ENCODE data around the gene ITPKC. TPM values are rescaled to one million over a fixed set of nuclear protein-coding genes. Genes with fewer than 3 reads are reported as not detected.

ITPKC gene
- total and polyA plus RNA-seq, 2 of the 13 experiments (the other 11 are each of a cell fraction or from before 2014, with no cell fraction given): 6.9 to 11.2 TPM

DNA sequence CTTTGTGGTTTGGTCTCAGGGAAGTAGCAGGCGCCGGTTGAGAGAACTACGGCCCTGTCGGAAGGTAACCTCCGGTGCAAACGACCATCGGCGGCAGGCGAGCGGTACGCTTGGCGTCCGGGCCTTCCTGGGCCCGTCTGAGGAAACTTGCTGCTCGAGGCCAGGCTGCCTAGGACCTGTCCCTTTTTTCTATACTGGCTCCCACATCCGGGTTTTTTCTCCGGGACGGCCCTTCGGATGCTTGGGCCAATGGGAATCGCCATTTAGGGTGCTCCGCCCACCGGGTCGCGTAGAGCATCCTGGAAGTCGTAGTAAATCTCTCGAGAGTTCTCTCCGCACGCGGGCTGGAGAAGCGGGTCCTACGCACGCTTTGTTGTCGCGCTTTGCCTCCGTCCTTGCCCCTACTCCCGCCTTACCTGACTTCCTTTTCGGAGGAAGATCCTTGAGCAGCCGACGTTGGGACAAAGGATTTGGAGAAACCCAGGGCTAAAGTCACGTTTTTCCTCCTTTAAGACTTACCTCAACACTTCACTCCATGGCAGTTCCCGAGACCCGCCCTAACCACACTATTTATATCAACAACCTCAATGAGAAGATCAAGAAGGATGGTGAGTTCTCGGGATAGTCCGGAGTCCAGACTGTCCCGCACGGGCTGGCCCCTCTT is 34.1 kb downstream of the ITPKC start, which contains the start of gene SNRPA (continued):
- TF ChIP-seq, protein P1, sequence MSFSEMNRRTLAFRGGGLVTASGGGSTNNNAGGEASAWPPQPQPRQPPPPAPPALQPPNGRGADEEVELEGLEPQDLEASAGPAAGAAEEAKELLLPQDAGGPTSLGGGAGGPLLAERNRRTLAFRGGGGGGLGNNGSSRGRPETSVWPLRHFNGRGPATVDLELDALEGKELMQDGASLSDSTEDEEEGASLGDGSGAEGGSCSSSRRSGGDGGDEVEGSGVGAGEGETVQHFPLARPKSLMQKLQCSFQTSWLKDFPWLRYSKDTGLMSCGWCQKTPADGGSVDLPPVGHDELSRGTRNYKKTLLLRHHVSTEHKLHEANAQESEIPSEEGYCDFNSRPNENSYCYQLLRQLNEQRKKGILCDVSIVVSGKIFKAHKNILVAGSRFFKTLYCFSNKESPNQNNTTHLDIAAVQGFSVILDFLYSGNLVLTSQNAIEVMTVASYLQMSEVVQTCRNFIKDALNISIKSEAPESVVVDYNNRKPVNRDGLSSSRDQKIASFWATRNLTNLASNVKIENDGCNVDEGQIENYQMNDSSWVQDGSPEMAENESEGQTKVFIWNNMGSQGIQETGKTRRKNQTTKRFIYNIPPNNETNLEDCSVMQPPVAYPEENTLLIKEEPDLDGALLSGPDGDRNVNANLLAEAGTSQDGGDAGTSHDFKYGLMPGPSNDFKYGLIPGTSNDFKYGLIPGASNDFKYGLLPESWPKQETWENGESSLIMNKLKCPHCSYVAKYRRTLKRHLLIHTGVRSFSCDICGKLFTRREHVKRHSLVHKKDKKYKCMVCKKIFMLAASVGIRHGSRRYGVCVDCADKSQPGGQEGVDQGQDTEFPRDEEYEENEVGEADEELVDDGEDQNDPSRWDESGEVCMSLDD (CRISPR knock-in tag; IDR thresholded peaks at IDR 0.05; ENCODE audit: borderline replicate concordance): no peak
- TF ChIP-seq, protein P2, sequence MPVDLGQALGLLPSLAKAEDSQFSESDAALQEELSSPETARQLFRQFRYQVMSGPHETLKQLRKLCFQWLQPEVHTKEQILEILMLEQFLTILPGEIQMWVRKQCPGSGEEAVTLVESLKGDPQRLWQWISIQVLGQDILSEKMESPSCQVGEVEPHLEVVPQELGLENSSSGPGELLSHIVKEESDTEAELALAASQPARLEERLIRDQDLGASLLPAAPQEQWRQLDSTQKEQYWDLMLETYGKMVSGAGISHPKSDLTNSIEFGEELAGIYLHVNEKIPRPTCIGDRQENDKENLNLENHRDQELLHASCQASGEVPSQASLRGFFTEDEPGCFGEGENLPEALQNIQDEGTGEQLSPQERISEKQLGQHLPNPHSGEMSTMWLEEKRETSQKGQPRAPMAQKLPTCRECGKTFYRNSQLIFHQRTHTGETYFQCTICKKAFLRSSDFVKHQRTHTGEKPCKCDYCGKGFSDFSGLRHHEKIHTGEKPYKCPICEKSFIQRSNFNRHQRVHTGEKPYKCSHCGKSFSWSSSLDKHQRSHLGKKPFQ (CRISPR knock-in tag; IDR thresholded peaks at IDR 0.05; ENCODE audit: insufficient replicate concordance): no peak
- TF ChIP-seq SP2 (CRISPR knock-in tag; IDR thresholded peaks at IDR 0.05): 0 out of 2 replicates have a peak, but pooled peaks have one; percentile 82
- no peak for TF ChIP-seq STAT5B (CRISPR knock-in tag; IDR thresholded peaks at IDR 0.05)
- TF ChIP-seq ZNF841 (CRISPR knock-in tag; IDR thresholded peaks at IDR 0.05; ENCODE audit: borderline replicate concordance): no peak
- no peak for TF ChIP-seq ZSCAN20 (CRISPR knock-in tag; IDR thresholded peaks at IDR 0.05; ENCODE audit: borderline replicate concordance)
- TF ChIP-seq WIZ (CRISPR knock-in tag; IDR thresholded peaks at IDR 0.05): no peak
- TF ChIP-seq, protein P3, sequence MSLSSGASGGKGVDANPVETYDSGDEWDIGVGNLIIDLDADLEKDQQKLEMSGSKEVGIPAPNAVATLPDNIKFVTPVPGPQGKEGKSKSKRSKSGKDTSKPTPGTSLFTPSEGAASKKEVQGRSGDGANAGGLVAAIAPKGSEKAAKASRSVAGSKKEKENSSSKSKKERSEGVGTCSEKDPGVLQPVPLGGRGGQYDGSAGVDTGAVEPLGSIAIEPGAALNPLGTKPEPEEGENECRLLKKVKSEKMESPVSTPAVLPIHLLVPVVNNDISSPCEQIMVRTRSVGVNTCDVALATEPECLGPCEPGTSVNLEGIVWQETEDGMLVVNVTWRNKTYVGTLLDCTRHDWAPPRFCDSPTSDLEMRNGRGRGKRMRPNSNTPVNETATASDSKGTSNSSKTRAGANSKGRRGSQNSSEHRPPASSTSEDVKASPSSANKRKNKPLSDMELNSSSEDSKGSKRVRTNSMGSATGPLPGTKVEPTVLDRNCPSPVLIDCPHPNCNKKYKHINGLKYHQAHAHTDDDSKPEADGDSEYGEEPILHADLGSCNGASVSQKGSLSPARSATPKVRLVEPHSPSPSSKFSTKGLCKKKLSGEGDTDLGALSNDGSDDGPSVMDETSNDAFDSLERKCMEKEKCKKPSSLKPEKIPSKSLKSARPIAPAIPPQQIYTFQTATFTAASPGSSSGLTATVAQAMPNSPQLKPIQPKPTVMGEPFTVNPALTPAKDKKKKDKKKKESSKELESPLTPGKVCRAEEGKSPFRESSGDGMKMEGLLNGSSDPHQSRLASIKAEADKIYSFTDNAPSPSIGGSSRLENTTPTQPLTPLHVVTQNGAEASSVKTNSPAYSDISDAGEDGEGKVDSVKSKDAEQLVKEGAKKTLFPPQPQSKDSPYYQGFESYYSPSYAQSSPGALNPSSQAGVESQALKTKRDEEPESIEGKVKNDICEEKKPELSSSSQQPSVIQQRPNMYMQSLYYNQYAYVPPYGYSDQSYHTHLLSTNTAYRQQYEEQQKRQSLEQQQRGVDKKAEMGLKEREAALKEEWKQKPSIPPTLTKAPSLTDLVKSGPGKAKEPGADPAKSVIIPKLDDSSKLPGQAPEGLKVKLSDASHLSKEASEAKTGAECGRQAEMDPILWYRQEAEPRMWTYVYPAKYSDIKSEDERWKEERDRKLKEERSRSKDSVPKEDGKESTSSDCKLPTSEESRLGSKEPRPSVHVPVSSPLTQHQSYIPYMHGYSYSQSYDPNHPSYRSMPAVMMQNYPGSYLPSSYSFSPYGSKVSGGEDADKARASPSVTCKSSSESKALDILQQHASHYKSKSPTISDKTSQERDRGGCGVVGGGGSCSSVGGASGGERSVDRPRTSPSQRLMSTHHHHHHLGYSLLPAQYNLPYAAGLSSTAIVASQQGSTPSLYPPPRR (CRISPR knock-in tag; IDR thresholded peaks at IDR 0.05; ENCODE audit: borderline replicate concordance): no peak
- TF ChIP-seq, protein P4, sequence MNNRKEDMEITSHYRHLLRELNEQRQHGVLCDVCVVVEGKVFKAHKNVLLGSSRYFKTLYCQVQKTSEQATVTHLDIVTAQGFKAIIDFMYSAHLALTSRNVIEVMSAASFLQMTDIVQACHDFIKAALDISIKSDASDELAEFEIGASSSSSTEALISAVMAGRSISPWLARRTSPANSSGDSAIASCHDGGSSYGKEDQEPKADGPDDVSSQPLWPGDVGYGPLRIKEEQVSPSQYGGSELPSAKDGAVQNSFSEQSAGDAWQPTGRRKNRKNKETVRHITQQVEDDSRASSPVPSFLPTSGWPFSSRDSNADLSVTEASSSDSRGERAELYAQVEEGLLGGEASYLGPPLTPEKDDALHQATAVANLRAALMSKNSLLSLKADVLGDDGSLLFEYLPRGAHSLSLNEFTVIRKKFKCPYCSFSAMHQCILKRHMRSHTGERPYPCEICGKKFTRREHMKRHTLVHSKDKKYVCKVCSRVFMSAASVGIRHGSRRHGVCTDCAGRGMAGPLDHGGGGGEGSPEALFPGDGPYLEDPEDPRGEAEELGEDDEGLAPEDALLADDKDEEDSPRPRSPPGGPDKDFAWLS (CRISPR knock-in tag; IDR thresholded peaks at IDR 0.05; ENCODE audit: borderline replicate concordance): no peak
- no peak for TF ChIP-seq ZNF207 (IDR thresholded peaks at IDR 0.05; ENCODE audit: borderline replicate concordance)
- TF ChIP-seq MED8 (CRISPR knock-in tag; IDR thresholded peaks at IDR 0.05; ENCODE audit: insufficient replicate concordance): no peak
- TF ChIP-seq, protein P5, sequence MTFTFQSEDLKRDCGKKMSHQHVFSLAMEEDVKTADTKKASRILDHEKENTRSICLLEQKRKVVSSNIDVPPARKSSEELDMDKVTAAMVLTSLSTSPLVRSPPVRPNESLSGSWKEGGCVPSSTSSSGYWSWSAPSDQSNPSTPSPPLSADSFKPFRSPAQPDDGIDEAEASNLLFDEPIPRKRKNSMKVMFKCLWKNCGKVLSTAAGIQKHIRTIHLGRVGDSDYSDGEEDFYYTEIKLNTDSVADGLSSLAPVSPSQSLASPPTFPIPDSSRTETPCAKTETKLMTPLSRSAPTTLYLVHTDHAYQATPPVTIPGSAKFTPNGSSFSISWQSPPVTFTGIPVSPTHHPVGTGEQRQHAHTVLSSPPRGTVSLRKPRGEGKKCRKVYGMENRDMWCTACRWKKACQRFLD (CRISPR knock-in tag; IDR thresholded peaks at IDR 0.05; ENCODE audit: borderline replicate concordance): no peak; the same call in 1 of the 2 replicates
- 0 out of 2 replicates have a peak, but pooled peaks have one; percentile 25 for TF ChIP-seq XBP1 (CRISPR knock-in tag; IDR thresholded peaks at IDR 0.05)
- no peak for TF ChIP-seq PLRG1 (conservative IDR thresholded peaks at IDR 0.05)
- TF ChIP-seq KDM2A (CRISPR knock-in tag; IDR thresholded peaks at IDR 0.05; ENCODE audit: borderline replicate concordance, low read depth): peak; percentile 16; the same call in 1 of the 2 replicates
- peak; percentile 16; the same call in 1 of the 2 replicates for TF ChIP-seq HDAC2 (CRISPR knock-in tag; IDR thresholded peaks at IDR 0.05)

All from HepG2 (cell line).